Mesendoderm (in vitro differentiated cells): Measurements from ENCODE around the gene RNGTT.

Experiments used
- DNase-seq: peaks from one replicate; pipeline ENCODE4 v3.0.0; 2013
- H2AK5ac ChIP-seq: 2 replicates; pipeline ENCODE4 v1.6.1; 2013; ENCODE audit warnings: low read length, inconsistent platforms
- H2BK120ac ChIP-seq: 2 replicates; pipeline ENCODE4 v1.6.1; 2013; ENCODE audit warnings: low read depth, mild to moderate bottlenecking, low read length, moderate library complexity, mixed read lengths
- H2BK15ac ChIP-seq: replicated peaks from 2 replicates; pipeline ENCODE4 v1.6.1; 2013; ENCODE audit warnings: low read depth, mild to moderate bottlenecking, moderate library complexity
- H2BK5ac ChIP-seq: 2 replicates; pipeline ENCODE4 v1.6.1; 2013; ENCODE audit warnings: low read length, inconsistent platforms
- H3K18ac ChIP-seq: 2 replicates; pipeline ENCODE4 v1.6.1; 2013; ENCODE audit warnings: mild to moderate bottlenecking, low read length, mixed read lengths
- H3K23ac ChIP-seq: one replicate; pipeline ENCODE4 v1.6.1; 2013; ENCODE audit warnings: low read length
- H3K27ac ChIP-seq: 2 replicates; pipeline ENCODE4 v1.5.1; 2013; ENCODE audit warnings: low read depth, mild to moderate bottlenecking, inconsistent platforms, low read length, moderate library complexity
- H3K27me3 ChIP-seq: 2 replicates; pipeline ENCODE4 v1.6.1; 2013; ENCODE audit warnings: low read length, control low read depth, mild to moderate bottlenecking, inconsistent platforms; ENCODE audit not compliant: insufficient read depth, poor library complexity
- H3K36me3 ChIP-seq: 2 replicates; pipeline ENCODE4 v1.6.1; 2013; ENCODE audit warnings: low read length, inconsistent platforms; ENCODE audit not compliant: control insufficient read depth, insufficient read depth
- H3K4ac ChIP-seq: one replicate; pipeline ENCODE4 v1.6.1; 2013; ENCODE audit warnings: low read depth, mild to moderate bottlenecking, low read length, moderate library complexity
- H3K4me1 ChIP-seq: 2 replicates; pipeline ENCODE4 v1.6.1; 2013; ENCODE audit warnings: low read depth, low read length, inconsistent platforms; ENCODE audit not compliant: control insufficient read depth
- H3K4me2 ChIP-seq: 2 replicates; pipeline ENCODE4 v1.6.1; 2013; ENCODE audit warnings: low read length
- H3K4me3 ChIP-seq: 2 replicates; pipeline ENCODE4 v1.5.1; 2013; ENCODE audit warnings: mild to moderate bottlenecking, low read length
- H3K56ac ChIP-seq: one replicate; pipeline ENCODE4 v1.6.1; 2013; ENCODE audit warnings: low read length
- H3K79me1 ChIP-seq: 2 replicates; pipeline ENCODE4 v1.6.1; 2013; ENCODE audit warnings: low read length, inconsistent platforms
- H3K79me2 ChIP-seq: 2 replicates; pipeline ENCODE4 v1.6.1; 2013; ENCODE audit warnings: mild to moderate bottlenecking, low read length; ENCODE audit not compliant: control insufficient read depth, insufficient read depth
- H3K9ac ChIP-seq: 2 replicates; pipeline ENCODE4 v1.6.1; 2013; ENCODE audit warnings: low read length, inconsistent platforms
- H4K5ac ChIP-seq: one replicate; pipeline ENCODE4 v1.6.1; 2013; ENCODE audit warnings: low read length
- H4K8ac ChIP-seq: one replicate; pipeline ENCODE4 v1.6.1; 2013; ENCODE audit warnings: low read depth, mild to moderate bottlenecking, control low read depth, low read length, moderate library complexity
- WGBS: extraction: QIAGEN DNeasy Blood & Tissue Kit; methylation state at CpG from one replicate; pipeline ENCODE4 v1.1.7; 2013; ENCODE audit warnings: low lambda C conversion rate, missing lambda C conversion rate; ENCODE audit not compliant: insufficient coverage; ENCODE audit errors: extremely low coverage; 5-methylcytosine and 5-hydroxymethylcytosine counted together

Gene RNGTT

GRCh38 chr6:88865275-88865674, 98.1 kb downstream of the RNGTT start:
- no peak overlapping the region for H3K18ac ChIP-seq

DNA sequence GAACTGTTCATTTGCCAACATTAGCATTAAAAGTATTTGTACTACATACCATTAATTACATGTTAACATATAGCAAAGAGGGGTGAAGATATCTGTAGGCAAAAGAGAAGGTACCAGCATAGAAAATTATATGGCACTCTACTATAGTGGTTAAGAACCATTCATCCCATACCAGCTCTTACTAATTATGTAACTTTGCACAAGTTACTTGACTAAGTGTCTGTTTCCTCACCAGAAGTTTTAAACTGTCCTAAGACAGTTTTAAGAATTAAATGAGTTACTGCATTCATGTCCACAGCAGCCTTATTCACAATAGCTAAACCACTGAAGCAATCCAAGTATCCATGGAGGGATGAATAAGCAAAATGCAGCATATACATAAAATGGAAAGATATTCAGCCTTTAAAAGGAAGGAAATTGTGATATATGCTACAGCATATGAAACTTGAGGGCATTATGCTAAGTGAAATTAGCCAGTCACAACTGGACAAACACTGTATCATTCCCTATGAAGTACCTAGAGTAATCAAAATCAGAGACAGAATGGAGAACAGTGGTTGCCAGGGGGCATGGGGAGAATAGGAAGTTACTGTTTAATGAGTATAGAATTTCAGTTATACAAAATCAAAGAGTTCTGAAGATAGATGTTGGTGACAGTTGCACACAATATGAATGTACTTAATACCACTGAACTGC, 98.9 kb downstream of the RNGTT start:
- no peaks in the 10 kb centered on the region for H3K79me2 ChIP-seq
- H2BK15ac ChIP-seq = no peak overlapping the region

More at GRCh38 chr6:88865275-88865674, 98.1 kb downstream of the RNGTT start:
- no peak overlapping the region for H3K23ac ChIP-seq
- no peaks in the 10 kb centered on the region for H3K4me1 ChIP-seq
- no peak overlapping the region for H2BK120ac ChIP-seq
- H3K4me3 ChIP-seq = no peak overlapping the region
- H4K8ac ChIP-seq = no peak overlapping the region
- H2AK5ac ChIP-seq = no peak overlapping the region
- no CpG with 5 or more reads among the region's 2 CpGs for WGBS
- H3K36me3 ChIP-seq = no peaks in the 10 kb centered on the region
- H3K56ac ChIP-seq = no peak overlapping the region
- no peaks in the 10 kb centered on the region for H3K79me1 ChIP-seq
- no peaks in the 10 kb centered on the region for H3K27me3 ChIP-seq
- DNase-seq = no peak
- no peak overlapping the region for H3K4me2 ChIP-seq
- H3K27ac ChIP-seq = no peak overlapping the region
- no peak overlapping the region for H3K4ac ChIP-seq
- no peak overlapping the region for H3K9ac ChIP-seq
- no peak overlapping the region for H4K5ac ChIP-seq
- no peak overlapping the region for H2BK15ac ChIP-seq
- no peaks in the 10 kb centered on the region for H3K79me2 ChIP-seq
- no peak overlapping the region for H2BK5ac ChIP-seq

GRCh38 chr6:88860310-88860709, 103.1 kb downstream of the RNGTT start:
- Histone ChIP-seq H3K4me1 (no peaks in the 10 kb centered on the region), H3K79me1 (no peaks in the 10 kb centered on the region), H4K8ac (no peak overlapping the region), H3K36me3 (no peaks in the 10 kb centered on the region), H4K5ac (no peak overlapping the region), H3K23ac (no peak overlapping the region), H3K4me3 (no peak overlapping the region), H3K4me2 (no peak overlapping the region), H2BK5ac (no peak overlapping the region), H3K4ac (no peak overlapping the region), H3K27me3 (no peaks in the 10 kb centered on the region), H3K56ac (no peak overlapping the region), H2AK5ac (no peak overlapping the region), H3K9ac (no peak overlapping the region), H3K27ac (no peak overlapping the region), H2BK15ac (no peak overlapping the region), H3K79me2 (no peaks in the 10 kb centered on the region), H3K18ac (no peak overlapping the region), H2BK120ac (no peak overlapping the region)
- WGBS = no CpG with 5 or more reads among the region's 2 CpGs
- DNase-seq = no peak

More for the DNA sequence above, 98.9 kb downstream of the RNGTT start:
- no peaks in the 10 kb centered on the region for H3K79me1 ChIP-seq
- no peak for DNase-seq
- no peak overlapping the region for H2AK5ac ChIP-seq
- no peaks in the 10 kb centered on the region for H3K4me1 ChIP-seq
- H2BK5ac ChIP-seq = no peak overlapping the region
- H3K4ac ChIP-seq = no peak overlapping the region
- no peaks in the 10 kb centered on the region for H3K36me3 ChIP-seq
- H3K4me2 ChIP-seq = no peak overlapping the region
- no peak overlapping the region for H3K18ac ChIP-seq
- no peak overlapping the region for H3K23ac ChIP-seq
- no peaks in the 10 kb centered on the region for H3K27me3 ChIP-seq
- no peak overlapping the region for H2BK120ac ChIP-seq
- no peak overlapping the region for H3K56ac ChIP-seq
- no peak overlapping the region for H3K27ac ChIP-seq
- no peak overlapping the region for H3K9ac ChIP-seq
- H4K8ac ChIP-seq = no peak overlapping the region
- H3K4me3 ChIP-seq = no peak overlapping the region
- no peak overlapping the region for H4K5ac ChIP-seq

- H3K9ac ChIP-seq = no peak overlapping the region
- H4K8ac ChIP-seq = no peak overlapping the region
- no peak overlapping the region for H3K56ac ChIP-seq
- H3K27me3 ChIP-seq = no peaks in the 10 kb centered on the region
- H3K4ac ChIP-seq = no peak overlapping the region
- H2AK5ac ChIP-seq = no peak overlapping the region
- H2BK5ac ChIP-seq = no peak overlapping the region
- H2BK15ac ChIP-seq = no peak overlapping the region
- no peak overlapping the region for H3K23ac ChIP-seq
- no CpG with 5 or more reads among the region's 3 CpGs for WGBS
- DNase-seq = no peak
- H2BK120ac ChIP-seq = no peak overlapping the region
- no peak overlapping the region for H4K5ac ChIP-seq
- no peak overlapping the region for H3K4me2 ChIP-seq
- no peaks in the 10 kb centered on the region for H3K79me1 ChIP-seq
- no peak overlapping the region for H3K18ac ChIP-seq
- H3K4me1 ChIP-seq = no peaks in the 10 kb centered on the region
- no peak overlapping the region for H3K4me3 ChIP-seq
- no peaks in the 10 kb centered on the region for H3K79me2 ChIP-seq
- no peaks in the 10 kb centered on the region for H3K36me3 ChIP-seq
- H3K27ac ChIP-seq = no peak overlapping the region
Observed at GRCh38 chr6:88858455-88858854, 105.0 kb downstream of the RNGTT start.

- no peak overlapping the region for H2BK5ac ChIP-seq
- no peak overlapping the region for H3K4ac ChIP-seq
- no peak overlapping the region for H2BK15ac ChIP-seq
- no peak overlapping the region for H2AK5ac ChIP-seq
- H2BK120ac ChIP-seq = no peak overlapping the region
- H3K79me2 ChIP-seq = no peaks in the 10 kb centered on the region
- no peak overlapping the region for H3K56ac ChIP-seq
- no peaks in the 10 kb centered on the region for H3K79me1 ChIP-seq
- H3K9ac ChIP-seq = no peak overlapping the region
- no peak overlapping the region for H3K23ac ChIP-seq
- no peaks in the 10 kb centered on the region for H3K4me1 ChIP-seq
- no peak overlapping the region for H3K4me3 ChIP-seq
- no peaks in the 10 kb centered on the region for H3K27me3 ChIP-seq
- H3K4me2 ChIP-seq = no peak overlapping the region
- no peak overlapping the region for H4K5ac ChIP-seq
- H3K36me3 ChIP-seq = no peaks in the 10 kb centered on the region
- no peak overlapping the region for H4K8ac ChIP-seq
- no peak overlapping the region for H3K18ac ChIP-seq
- no peak overlapping the region for H3K27ac ChIP-seq
- no CpG with 5 or more reads among the region's 1 CpG for WGBS
- no peak for DNase-seq
Observed at GRCh38 chr6:88856566-88856965, 106.9 kb downstream of the RNGTT start.

DNA sequence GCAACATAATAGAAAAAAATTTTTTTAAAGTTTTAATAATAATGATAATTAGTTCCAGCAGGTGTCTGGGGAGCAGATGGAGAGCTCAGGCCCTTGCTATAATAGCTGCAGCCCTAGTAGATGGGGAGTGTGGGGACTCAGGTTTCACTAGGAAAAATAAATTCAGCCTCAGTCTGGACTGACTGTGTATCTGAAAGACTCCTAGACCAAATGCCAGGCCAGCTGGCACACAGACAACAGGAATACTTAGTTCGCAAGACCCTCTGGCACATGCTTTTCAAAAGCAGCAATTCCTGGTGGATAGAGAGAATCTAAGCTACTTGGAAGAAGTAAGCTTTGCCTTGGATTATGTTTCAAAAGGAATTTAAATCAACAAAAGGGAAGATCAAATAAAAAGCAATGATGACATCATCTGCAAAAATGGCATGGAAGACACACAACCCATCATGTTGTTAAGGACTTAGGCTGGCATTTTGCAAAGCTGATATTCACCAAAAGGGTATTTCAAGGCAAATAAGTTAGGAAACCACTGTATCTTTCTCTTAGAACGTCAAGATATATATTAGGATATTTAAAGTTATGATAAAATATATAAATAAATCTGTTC, 107.8 kb downstream of the RNGTT start:
- Histone ChIP-seq H3K79me2 (no peaks in the 10 kb centered on the region), H2BK120ac (no peak overlapping the region), H2BK5ac (no peak overlapping the region), H3K18ac (no peak overlapping the region), H2BK15ac (no peak overlapping the region), H4K8ac (no peak overlapping the region), H3K27ac (no peak overlapping the region), H3K56ac (no peak overlapping the region), H3K9ac (no peak overlapping the region), H3K36me3 (no peaks in the 10 kb centered on the region), H3K27me3 (no peaks in the 10 kb centered on the region), H4K5ac (no peak overlapping the region), H3K4me1 (no peaks in the 10 kb centered on the region), H3K4me2 (no peak overlapping the region), H3K23ac (no peak overlapping the region), H3K79me1 (no peaks in the 10 kb centered on the region), H3K4ac (no peak overlapping the region), H2AK5ac (no peak overlapping the region), H3K4me3 (no peak overlapping the region)
- WGBS = no CpG with 5 or more reads among the region's 2 CpGs
- no peak for DNase-seq
